ENCODE data around the gene RAP1GAP. TPM values are rescaled to one million over a fixed set of nuclear protein-coding genes. Genes with fewer than 3 reads are reported as not detected.
A peak's percentile ranks its signal among the peaks of the same experiment; 100 is the strongest.

Gene RAP1GAP
- total RNA-seq, 2 experiments from 2014 or later: 0.12 to 0.29 TPM

DNA sequence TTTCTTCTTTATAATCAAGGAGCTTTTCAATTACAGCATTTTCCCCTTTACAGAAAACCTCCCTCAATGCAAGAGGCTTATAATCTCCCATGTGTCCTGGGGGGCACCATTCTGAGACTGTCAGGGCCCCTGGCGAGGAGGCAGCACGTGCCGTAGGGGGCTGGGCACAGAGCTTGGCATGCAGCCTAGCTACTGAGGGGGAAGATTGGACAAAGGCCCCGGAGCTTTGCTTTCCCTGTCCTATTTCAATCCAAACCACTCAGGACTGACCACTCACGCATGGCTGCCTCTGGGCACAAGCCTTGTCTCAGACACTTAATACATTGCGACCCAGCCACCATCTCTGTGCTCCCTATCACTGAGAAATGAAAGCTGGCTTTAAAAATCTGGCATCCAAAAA lies 2.8 kb upstream of the RAP1GAP start:
- peaks cover 25% of the 10 kb centered on the region for H3K27me3 Mint-ChIP-seq
- H3K4me3 Mint-ChIP-seq: no peak overlapping the region
- no peak for ATAC-seq
- H3K36me3 Mint-ChIP-seq: no peaks in the 10 kb centered on the region
- H3K27ac Mint-ChIP-seq: no peak overlapping the region
- CTCF ChIA-PET: interaction anchor here (1.1 kb wide), 1 partner anchor 13 kb away, joined by 3 read pairs; no protein-coding TSS in a partner anchor
- H3K4me1 Mint-ChIP-seq: peaks cover 4% of the 10 kb centered on the region
- DNase-seq: no peak
- no peaks in the 10 kb centered on the region for H3K9me3 Mint-ChIP-seq (ENCODE audit: low read depth)

DNA sequence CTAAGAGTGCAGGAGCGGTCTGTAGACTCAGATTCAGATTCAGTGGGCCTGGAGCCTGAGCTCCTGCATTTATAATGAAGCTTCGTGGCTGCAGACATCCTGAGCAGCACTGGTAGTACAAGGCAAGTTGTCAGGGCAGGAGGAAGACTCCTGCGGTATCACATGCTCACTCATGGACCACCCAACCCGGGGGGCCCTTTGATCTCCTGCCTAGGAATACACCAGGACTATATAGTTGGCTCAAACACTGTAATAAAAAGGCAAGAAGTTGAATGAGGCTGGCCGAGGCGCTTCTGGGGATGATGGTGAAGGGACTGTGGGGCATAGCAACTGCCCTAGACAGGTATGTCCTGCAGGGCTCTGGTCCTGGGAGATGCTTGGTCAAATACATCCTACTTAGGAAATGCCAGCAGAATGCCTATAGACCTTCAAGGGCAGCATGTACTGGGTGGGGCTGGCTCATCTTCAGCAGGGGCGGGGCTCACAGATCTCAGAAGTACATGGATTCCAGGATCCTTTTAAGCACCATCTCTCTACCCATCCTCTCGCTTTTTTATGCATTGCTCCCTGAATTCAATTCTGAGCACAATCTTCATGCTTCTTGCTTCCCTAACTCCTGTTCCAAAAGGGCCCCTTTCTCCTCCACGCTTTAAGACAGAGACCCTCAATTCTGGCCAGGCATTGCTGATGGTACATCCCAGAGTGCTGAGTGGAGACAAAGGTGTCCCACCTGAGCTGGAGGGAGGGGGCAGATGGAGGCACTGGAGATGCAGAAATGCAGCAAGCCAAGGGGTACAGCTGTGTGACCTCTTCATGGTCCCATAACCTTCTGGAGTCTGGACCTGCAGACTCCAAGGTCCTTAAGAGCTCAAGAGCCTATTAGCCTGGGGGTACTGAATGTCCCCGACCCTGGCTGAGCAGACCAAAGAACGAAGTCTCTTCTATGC lies 2.1 kb upstream of the RAP1GAP start:
- DNase-seq: peak; percentile 39
- no peak for ATAC-seq
- Mint-ChIP-seq H3K36me3 (no peaks in the 10 kb centered on the region), H3K9me3 (ENCODE audit: low read depth) (no peaks in the 10 kb centered on the region), H3K4me3 (no peak overlapping the region), H3K27me3 (peaks cover 28% of the 10 kb centered on the region), H3K27ac (no peak overlapping the region), H3K4me1 (peaks cover 8% of the 10 kb centered on the region)
- CTCF ChIA-PET: interaction anchor here (1.1 kb wide), 1 partner anchor 13 kb away, joined by 3 read pairs; no protein-coding TSS in a partner anchor

DNA sequence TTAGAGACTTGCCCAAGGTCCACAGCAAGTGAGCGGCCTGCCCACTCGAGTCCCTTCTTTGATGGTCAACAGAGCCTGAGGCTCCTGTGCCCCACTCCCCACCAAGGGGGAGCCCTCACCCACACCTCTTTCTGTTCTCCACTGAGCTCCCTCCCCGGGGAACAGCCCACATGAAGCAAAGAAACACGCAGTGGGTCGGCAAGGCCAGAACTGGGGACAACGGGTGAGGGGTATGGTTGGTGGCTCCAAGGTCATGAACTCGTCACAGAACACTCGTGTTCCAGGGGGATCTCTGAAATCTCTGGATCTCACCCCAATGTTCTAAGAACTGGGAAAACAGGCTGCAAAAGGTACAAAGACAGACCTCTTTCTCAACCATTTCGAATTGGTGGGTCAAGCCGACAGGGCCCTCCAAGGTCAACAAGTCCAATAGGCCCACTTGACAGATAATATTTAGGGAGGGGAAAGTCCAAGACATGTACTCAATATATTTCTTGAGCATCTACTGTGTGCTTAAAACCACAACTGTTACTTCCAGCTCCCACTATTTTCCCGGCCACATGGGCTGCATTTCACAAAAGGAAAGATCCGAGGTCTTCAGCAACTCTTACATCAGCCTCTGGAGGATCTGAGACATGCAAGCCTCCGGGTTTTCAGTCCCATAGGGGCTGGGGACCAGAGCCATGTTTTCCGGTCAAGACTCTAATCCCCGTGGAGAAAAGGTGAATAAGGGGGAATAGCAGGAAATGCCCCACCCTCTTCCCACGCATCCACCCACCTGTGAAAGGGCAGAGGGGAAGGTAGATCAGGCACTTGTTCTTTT lies 1.1 kb upstream of the RAP1GAP start:
- ATAC-seq (no peak), DNase-seq (no peak)
- H3K36me3 Mint-ChIP-seq: no peaks in the 10 kb centered on the region
- H3K9me3 Mint-ChIP-seq (ENCODE audit: low read depth): no peaks in the 10 kb centered on the region
- H3K4me1 Mint-ChIP-seq: peaks cover 8% of the 10 kb centered on the region
- CTCF ChIA-PET: no interaction called here
- H3K27ac Mint-ChIP-seq: no peak overlapping the region
- no peak overlapping the region for H3K4me3 Mint-ChIP-seq
- H3K27me3 Mint-ChIP-seq: peaks cover 28% of the 10 kb centered on the region

DNA sequence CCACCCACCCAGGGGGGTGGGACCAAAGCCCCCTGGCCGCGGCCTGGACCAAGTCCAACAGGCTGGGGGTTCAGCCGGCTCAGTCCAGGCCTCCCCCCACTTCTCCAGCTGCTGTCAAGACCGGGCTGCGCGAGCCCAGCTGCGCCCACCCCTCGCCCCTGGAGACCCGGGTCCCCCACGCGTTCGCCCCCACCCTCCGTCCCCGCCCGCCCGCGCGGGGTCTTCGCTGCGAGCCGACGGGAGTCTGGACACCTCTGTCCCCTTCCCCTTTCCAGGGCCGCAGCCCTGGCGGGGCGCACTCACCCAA lies 253 bp downstream of the RAP1GAP start:
- ATAC-seq (no peak), DNase-seq (no peak)
- Mint-ChIP-seq H3K27me3 (peaks cover 34% of the 10 kb centered on the region), H3K36me3 (no peaks in the 10 kb centered on the region), H3K4me1 (peaks cover 9% of the 10 kb centered on the region), H3K4me3 (no peak overlapping the region), H3K27ac (no peak overlapping the region), H3K9me3 (ENCODE audit: low read depth) (no peaks in the 10 kb centered on the region)
- CTCF ChIA-PET: no interaction called here

- Mint-ChIP-seq H3K36me3 (no peaks in the 10 kb centered on the region), H3K4me3 (no peak overlapping the region), H3K27ac (no peak overlapping the region), H3K27me3 (peaks cover 38% of the 10 kb centered on the region), H3K4me1 (peaks cover 9% of the 10 kb centered on the region), H3K9me3 (ENCODE audit: low read depth) (no peaks in the 10 kb centered on the region)
- ATAC-seq: no peak
- CTCF ChIA-PET: no interaction called here
- no peak for DNase-seq
These were observed 766 bp downstream of the RAP1GAP start for GRCh38 chr1:21668232-21668950.

GRCh38 chr1:21667348-21668231 lies 1.6 kb downstream of the RAP1GAP start:
- H3K4me3 Mint-ChIP-seq: no peak overlapping the region
- no peak overlapping the region for H3K27ac Mint-ChIP-seq
- H3K36me3 Mint-ChIP-seq: no peaks in the 10 kb centered on the region
- CTCF ChIA-PET: no interaction called here
- ATAC-seq: no peak
- no peaks in the 10 kb centered on the region for H3K9me3 Mint-ChIP-seq (ENCODE audit: low read depth)
- peaks cover 38% of the 10 kb centered on the region for H3K27me3 Mint-ChIP-seq
- H3K4me1 Mint-ChIP-seq: peaks cover 9% of the 10 kb centered on the region
- no peak for DNase-seq

DNA sequence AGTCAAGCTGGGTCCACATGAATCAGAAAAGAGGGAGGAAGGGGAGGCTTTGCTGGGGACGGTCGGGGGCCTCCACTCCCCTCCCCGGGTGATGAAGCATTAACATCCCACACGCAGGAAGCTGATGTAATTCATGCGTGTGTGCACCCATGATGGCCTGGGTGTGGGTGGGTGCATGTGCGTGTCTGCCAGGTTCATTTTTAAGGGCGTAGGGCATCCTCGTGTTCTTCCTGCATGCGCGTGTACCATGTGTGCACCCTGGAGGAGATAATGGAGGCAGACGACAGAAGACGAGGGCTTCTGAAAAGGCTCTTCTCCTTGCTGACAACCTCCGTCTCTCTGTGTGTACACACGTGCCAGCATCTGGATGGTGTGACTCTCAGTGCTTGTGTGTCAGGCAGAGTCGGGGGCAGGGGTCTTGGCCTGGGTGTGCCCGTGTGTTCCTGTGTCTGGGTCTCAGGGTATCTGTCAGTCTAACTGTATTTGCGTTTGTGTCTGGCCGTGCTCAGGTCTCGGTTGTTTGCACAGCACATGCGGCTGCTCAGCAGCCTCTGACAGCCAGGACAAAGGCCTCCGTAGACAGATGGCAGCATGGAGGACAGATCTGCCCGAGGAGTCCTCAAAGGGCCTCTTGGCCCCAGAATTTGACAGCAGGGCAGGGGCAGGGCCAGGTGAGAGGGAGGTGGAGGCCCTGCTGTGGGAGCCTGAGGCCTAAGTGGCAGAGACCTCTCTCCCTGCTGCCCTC lies 2.4 kb downstream of the RAP1GAP start:
- ATAC-seq (no peak), DNase-seq (no peak)
- peaks cover 39% of the 10 kb centered on the region for H3K27me3 Mint-ChIP-seq
- no peak overlapping the region for H3K4me3 Mint-ChIP-seq
- CTCF ChIA-PET: no interaction called here
- H3K27ac Mint-ChIP-seq: no peak overlapping the region
- H3K36me3 Mint-ChIP-seq: no peaks in the 10 kb centered on the region
- H3K9me3 Mint-ChIP-seq (ENCODE audit: low read depth): no peaks in the 10 kb centered on the region
- peaks cover 9% of the 10 kb centered on the region for H3K4me1 Mint-ChIP-seq

DNA sequence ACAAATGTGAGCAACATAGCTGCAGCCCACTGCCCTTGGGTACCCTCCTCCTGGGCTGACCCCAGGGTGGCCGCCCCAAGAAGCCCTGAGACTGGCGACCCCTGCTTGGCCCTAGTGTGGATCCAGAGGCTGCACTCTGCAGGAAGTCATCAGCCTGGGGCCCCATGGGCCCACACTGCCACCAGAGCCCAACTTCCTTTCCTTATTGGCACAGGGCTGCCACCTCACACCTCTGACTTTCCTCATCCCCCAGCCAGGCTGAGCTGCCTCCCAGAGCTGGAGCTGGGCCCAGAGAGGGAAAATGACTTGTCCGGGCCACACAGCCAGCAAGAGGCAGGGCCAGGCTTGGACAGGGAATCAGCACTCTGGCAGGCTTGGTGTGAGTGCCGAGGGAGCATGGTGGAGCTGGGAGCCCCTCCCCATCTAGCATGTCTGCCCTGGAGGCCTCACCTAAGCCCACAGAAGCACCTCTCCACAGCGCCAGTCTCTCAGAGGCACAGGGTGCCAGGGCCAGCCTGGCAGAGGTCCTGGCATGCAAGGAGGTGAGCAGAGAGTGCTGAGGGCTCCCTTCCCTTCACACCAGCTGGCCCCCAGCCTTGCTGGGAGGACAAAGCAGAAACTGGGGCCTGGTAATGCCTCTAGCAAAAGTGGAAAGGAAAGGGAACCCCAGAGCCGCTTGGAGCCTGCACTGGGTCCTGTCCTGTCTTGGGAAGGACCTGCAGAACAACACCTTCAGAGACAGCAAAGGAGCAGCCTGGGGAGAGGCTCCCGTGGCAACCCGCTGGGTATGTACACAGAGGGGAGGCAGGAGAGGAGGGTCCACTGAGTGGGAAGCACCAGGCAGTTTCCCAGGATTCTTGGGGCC lies 3.2 kb downstream of the RAP1GAP start:
- Mint-ChIP-seq H3K4me3 (no peak overlapping the region), H3K27ac (no peak overlapping the region)
- CTCF ChIA-PET: no interaction called here

GRCh38 chr1:21664806-21665588 lies 4.2 kb downstream of the RAP1GAP start:
- H3K4me3 Mint-ChIP-seq: no peak overlapping the region
- no peaks in the 10 kb centered on the region for H3K9me3 Mint-ChIP-seq (ENCODE audit: low read depth)
- H3K4me1 Mint-ChIP-seq: peaks cover 9% of the 10 kb centered on the region
- no peak overlapping the region for H3K27ac Mint-ChIP-seq
- ATAC-seq: no peak
- no peaks in the 10 kb centered on the region for H3K36me3 Mint-ChIP-seq
- CTCF ChIA-PET: no interaction called here
- DNase-seq: no peak
- peaks cover 43% of the 10 kb centered on the region for H3K27me3 Mint-ChIP-seq

More for the DNA sequence above, 3.2 kb downstream of the RAP1GAP start:
- no peak for ATAC-seq
- no peak for DNase-seq
- H3K9me3 Mint-ChIP-seq (ENCODE audit: low read depth): no peaks in the 10 kb centered on the region
- H3K27me3 Mint-ChIP-seq: peaks cover 44% of the 10 kb centered on the region
- H3K36me3 Mint-ChIP-seq: no peaks in the 10 kb centered on the region
- H3K4me1 Mint-ChIP-seq: peaks cover 9% of the 10 kb centered on the region

GRCh38 chr1:21663951-21664805 lies 5.0 kb downstream of the RAP1GAP start:
- CTCF ChIA-PET: no interaction called here
- Mint-ChIP-seq H3K9me3 (ENCODE audit: low read depth) (no peaks in the 10 kb centered on the region), H3K4me1 (peaks cover 13% of the 10 kb centered on the region), H3K27ac (no peak overlapping the region), H3K36me3 (no peaks in the 10 kb centered on the region), H3K27me3 (peaks cover 43% of the 10 kb centered on the region), H3K4me3 (no peak overlapping the region)
- no peak for ATAC-seq
- no peak for DNase-seq
